GM12891 (cell line): Measurements from ENCODE around the gene SORCS2.

Experiments used
- PAX5 ChIP-seq: IDR thresholded peaks from 2 replicates; pipeline ENCODE4 v1.6.1; 2011; ENCODE audit warnings: low read length, moderate library complexity, mild to moderate bottlenecking; ENCODE audit not compliant: insufficient read depth, severe bottlenecking
- POLR2A ChIP-seq: IDR thresholded peaks from 2 replicates; pipeline ENCODE4 v1.6.1; 2011; ENCODE audit warnings: low read depth, low read length, control low read depth
- POLR2AphosphoS5 ChIP-seq: IDR thresholded peaks from 2 replicates; pipeline ENCODE4 v1.6.1; 2011; ENCODE audit warnings: low read depth, low read length, control low read depth
- SPI1 ChIP-seq: IDR thresholded peaks from 2 replicates; pipeline ENCODE4 v1.6.1; 2011; ENCODE audit warnings: low read depth, low read length, control low read depth

GRCh38 chr4:7334521-7335275 lies 142.4 kb downstream of the SORCS2 start:
- no peak for TF ChIP-seq POLR2A
- TF ChIP-seq PAX5: no peak
- TF ChIP-seq POLR2AphosphoS5: no peak
- TF ChIP-seq SPI1: no peak
